Esophagus muscularis mucosa (tissue), 4 donors: ENCODE measurements around the gene ACER1.
"Not testable (repeated sequence)": the region's sequence is repeated elsewhere in the genome, so short reads cannot be mapped to it uniquely, and the experiment has no call there.

ENCODE experiments used
- CTCF ChIP-seq, 3 experiments: fragments of 200-600 bp in 2 of 3; fragments of 450-650 bp in 1 of 3; sonication (generic) in 2 of 3; IDR thresholded peaks; one replicate each; pipeline ENCODE4 v1.5.1; 2017 to 2019; ENCODE audit warnings: antibody characterized with exemption in 3 of 3, mild to moderate bottlenecking in 2 of 3, moderate library complexity in 1 of 3
- EP300 ChIP-seq: sonication (generic); formaldehyde crosslinking; IDR thresholded peaks from one replicate; pipeline ENCODE4 v1.6.1; 2017; ENCODE audit warnings: antibody characterized with exemption
- POLR2A ChIP-seq: fragments of 450-650 bp; IDR thresholded peaks from one replicate; pipeline ENCODE4 v1.6.1; 2017; ENCODE audit warnings: antibody characterized with exemption, moderate library complexity, mild to moderate bottlenecking, low read depth

GRCh38 chr19:6360857-6361216, 27.4 kb upstream of the ACER1 start:
- TF ChIP-seq EP300; CTCF (IDR thresholded peaks at IDR 0.05); POLR2A: not testable (repeated sequence)
